ENCODE measurements around the gene BCHE. TPM values are rescaled to one million over a fixed set of nuclear protein-coding genes. Genes with fewer than 3 reads are reported as not detected.

Gene BCHE
- total and polyA plus RNA-seq, 2 of the 13 experiments (the other 11 are each of a cell fraction or from before 2014, with no cell fraction given): not detected

- no peak for DNase-seq (ENCODE audit: low spot score)
Measured at GRCh38 chr3:165728924-165729323, 108.3 kb downstream of the BCHE start.

More at GRCh38 chr3:165728924-165729323, 108.3 kb downstream of the BCHE start:
- BruUV-seq (replicated peaks): no TSS peak
- no peaks in the 10 kb centered on the region for H3K4me1 ChIP-seq (ENCODE audit: insufficient read depth, low read length)
- CTCF ChIA-PET (ENCODE audit: low intra/inter-chr PET ratio, low total read pairs): no interaction called here
- no peak overlapping the region for H3K9ac ChIP-seq (ENCODE audit: insufficient read depth, low read depth, low read length)
- FAIRE-seq: no peak
- H3K79me2 ChIP-seq (ENCODE audit: insufficient read depth, low read length): no peaks in the 10 kb centered on the region
- no peak overlapping the region for H3K4me2 ChIP-seq (ENCODE audit: low read depth, low read length)
- no peak overlapping the region for H3K4me3 ChIP-seq (replicated peaks in 1 of 3; ENCODE audit: insufficient read depth in 1 of 3, low read depth in 2 of 3, low read length in 3 of 3)
- no peaks in the 10 kb centered on the region for H3K9me3 ChIP-seq (ENCODE audit: low read length)
- 8% methylated on average over 1 of the region's 5 CpGs for WGBS (ENCODE audit: low lambda C conversion rate)
- POLR2A ChIA-PET: no interaction called here
- intact Hi-C loops (cut with micrococcal nuclease; ENCODE audit: unreplicated experiment) (no loop called here), in situ Hi-C loops (cut with HindIII; ENCODE audit: extremely low pct_ligation_motif_present, low pct_unique_long_range_greater_than_20kb) (no loop called here)
- no peak for ATAC-seq
- H3K27me3 ChIP-seq (ENCODE audit: control insufficient read depth in 1 of 2, insufficient read depth in 2 of 2, low read length in 2 of 2): no peaks in the 10 kb centered on the region
- no peak overlapping the region for H3K27ac ChIP-seq (ENCODE audit: extremely low read length, insufficient read depth, low read length)
- no peaks in the 10 kb centered on the region for H4K20me1 ChIP-seq (ENCODE audit: insufficient read depth, low read length)
- H2AFZ ChIP-seq (ENCODE audit: low read length): no peak overlapping the region
- TF ChIP-seq MTA1 (CRISPR knock-in tag; IDR thresholded peaks at IDR 0.05; ENCODE audit: borderline replicate concordance) (no peak), ZNF652 (CRISPR knock-in tag; IDR thresholded peaks at IDR 0.05; ENCODE audit: borderline replicate concordance, low read depth) (no peak), RFXAP (CRISPR knock-in tag; IDR thresholded peaks at IDR 0.05; ENCODE audit: borderline replicate concordance) (no peak), ZNF7 (CRISPR knock-in tag; IDR thresholded peaks at IDR 0.05) (no peak), ZUFSP (CRISPR knock-in tag; IDR thresholded peaks at IDR 0.05; ENCODE audit: borderline replicate concordance) (no peak), GRHL1 (CRISPR knock-in tag; conservative IDR thresholded peaks at IDR 0.05) (no peak), ZNF577 (CRISPR knock-in tag; IDR thresholded peaks at IDR 0.05; ENCODE audit: borderline replicate concordance, low read depth) (no peak), UBTF (CRISPR knock-in tag; IDR thresholded peaks at IDR 0.05) (no peak), ISX (CRISPR knock-in tag; conservative IDR thresholded peaks at IDR 0.05) (no peak)
- no peaks in the 10 kb centered on the region for H3K36me3 ChIP-seq (replicated peaks in 1 of 2; ENCODE audit: control insufficient read depth in 1 of 2, insufficient read depth in 2 of 2, low read length in 2 of 2)
